Esophagus mucosa (tissue), 1 donor: ENCODE measurements around the gene GPR107. TPM values are rescaled to one million over a fixed set of nuclear protein-coding genes. Genes with fewer than 3 reads are reported as not detected.
A peak's percentile ranks its signal among the peaks of the same experiment; 100 is the strongest.
"Not testable (repeated sequence)": the region's sequence is repeated elsewhere in the genome, so short reads cannot be mapped to it uniquely, and the experiment has no call there.

Experiments
- ATAC-seq: fragments of 200-7000 bp; cut with Tn5 transposase; one replicate; pipeline ENCODE4 v1.9.1; 2020
- total RNA-seq: library from RNA; stranded (reverse); gene quantifications from one replicate; pipeline ENCODE4 v1.2.4, GENCODE V29; 2023
- donor health status: DM: yes; HTN: yes; CAD: no.

Gene GPR107
- total RNA-seq, result 29.8 TPM

DNA sequence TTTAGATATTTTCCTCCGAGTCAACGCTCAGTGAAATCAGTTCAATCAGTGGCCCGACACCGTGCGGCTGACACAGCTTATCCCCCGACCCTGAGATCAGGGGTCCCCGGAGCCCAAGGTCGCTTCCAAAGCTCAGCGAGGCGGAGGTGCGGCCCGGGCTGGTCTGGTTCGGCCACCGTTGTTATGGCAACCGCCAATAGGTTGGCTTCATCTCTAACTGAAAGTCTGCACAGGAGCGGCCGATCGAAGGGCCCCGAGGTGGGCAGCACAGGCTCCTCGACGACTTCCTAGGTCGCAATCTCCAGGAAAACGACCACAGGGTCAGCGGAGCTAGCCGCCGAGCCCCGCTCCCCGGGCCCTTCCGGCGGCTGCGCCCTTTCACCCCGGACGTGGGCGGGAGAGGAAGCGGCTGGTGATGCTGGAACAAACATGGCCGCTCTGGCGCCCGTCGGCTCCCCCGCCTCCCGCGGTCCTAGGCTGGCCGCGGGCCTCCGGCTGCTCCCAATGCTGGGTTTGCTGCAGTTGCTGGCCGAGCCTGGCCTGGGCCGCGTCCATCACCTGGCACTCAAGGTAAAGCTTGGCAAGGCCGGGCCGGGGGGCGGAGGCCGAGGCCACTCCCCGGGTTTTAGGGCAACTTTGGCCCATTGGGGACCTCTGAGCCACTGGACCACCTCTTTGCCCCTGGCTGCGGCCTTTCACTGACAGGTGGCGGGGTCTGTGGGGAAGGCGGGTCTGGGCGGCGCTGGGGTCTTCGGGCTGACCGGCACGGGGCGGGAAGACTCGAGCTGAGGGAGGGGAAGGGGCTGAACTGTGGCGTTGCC lies at the start of gene GPR107:
TSS of gene GPR107 (plus strand) at position 403 of the 821 bp plus-strand sequence. CDS start at position 430, 27 bp downstream.
- ATAC-seq, result peak; percentile 82

DNA sequence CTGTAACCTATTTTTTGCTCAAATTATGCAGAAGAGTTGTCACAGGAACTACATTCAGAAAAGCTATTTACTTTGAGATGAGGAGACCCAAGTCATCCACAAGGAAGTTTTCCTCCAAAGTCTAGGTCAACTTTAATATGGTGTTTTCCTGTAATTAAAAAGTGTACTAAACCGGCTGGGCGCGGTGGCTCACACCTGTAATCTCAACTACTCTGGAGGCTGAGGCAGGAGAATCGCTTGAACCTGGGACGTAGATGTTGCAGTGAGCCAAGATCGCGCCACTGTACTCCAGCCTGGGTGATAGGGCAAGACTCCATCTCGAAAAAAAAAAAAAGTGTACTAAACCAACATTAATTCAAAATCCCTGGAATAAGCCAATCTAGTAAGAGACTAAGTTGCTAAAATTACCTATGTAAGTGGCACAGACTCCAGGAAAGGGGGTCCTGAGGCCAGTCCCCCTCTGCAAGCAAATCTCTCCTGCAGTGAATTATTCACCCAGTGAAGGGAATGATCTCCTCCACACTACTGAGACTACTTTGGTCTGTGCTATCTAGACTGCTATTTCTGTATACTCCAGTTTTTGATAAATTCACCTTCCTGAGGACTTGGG lies 49.7 kb upstream of the GPR107 start:
- ATAC-seq, result no peak

DNA sequence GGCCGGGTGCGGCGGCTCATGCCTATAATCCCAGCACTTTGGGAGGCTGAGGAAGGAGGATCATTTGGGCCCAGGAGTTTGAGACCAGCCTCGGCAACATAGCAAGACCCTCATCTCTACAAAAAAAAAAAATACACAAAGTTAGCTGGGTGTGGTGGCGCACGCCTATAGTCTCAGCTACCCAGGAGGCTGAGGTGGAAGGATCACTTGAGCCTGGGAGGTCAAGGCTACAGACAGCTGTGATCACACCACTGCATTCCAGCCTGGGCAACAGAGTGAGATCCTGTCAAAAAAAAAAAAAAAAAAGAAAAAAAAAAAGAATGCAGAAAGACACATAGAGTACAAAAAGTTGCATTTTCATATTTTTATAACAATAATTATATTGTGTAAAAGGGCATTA lies 46.8 kb upstream of the GPR107 start:
- not testable (repeated sequence) for ATAC-seq

DNA sequence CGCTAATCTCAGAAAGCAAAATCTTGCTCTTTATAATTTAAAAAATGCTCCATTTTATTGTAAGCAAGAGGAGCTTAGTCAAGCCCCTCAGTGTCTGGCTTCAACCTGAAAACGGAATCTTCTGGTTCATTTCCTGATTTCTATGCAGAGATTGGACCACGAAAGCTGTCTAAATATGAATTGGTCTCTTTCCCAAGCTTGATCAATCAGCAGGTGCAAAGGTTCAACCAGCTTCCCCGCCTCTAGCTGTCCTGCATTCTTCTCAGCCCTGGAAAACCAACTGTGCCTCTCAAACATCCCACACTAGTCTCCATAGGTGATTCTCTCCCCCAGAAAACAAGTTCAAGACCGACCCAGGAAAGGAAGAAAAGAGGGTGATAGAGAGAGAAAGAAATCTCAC lies 45.2 kb upstream of the GPR107 start:
- no peak for ATAC-seq

DNA sequence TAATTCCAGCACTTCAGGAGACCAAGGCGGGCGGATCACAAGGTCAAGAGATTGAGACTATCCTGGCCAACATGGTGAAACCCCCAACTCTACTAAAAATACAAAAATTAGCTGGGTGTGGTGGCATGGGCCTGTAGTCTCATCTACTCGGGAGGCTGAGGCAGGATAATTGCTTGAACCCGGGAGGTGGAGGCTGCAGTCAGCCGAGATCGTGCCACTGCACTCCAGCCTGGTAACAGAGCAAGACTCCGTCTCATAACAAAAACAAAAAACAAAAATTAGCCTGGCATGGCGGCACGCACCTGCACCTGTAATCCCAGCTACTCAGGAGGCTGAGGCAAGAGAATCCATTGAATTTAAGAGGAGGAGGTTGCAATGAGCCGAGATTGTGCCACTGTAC lies 44.2 kb upstream of the GPR107 start:
- ATAC-seq, result not testable (repeated sequence)

DNA sequence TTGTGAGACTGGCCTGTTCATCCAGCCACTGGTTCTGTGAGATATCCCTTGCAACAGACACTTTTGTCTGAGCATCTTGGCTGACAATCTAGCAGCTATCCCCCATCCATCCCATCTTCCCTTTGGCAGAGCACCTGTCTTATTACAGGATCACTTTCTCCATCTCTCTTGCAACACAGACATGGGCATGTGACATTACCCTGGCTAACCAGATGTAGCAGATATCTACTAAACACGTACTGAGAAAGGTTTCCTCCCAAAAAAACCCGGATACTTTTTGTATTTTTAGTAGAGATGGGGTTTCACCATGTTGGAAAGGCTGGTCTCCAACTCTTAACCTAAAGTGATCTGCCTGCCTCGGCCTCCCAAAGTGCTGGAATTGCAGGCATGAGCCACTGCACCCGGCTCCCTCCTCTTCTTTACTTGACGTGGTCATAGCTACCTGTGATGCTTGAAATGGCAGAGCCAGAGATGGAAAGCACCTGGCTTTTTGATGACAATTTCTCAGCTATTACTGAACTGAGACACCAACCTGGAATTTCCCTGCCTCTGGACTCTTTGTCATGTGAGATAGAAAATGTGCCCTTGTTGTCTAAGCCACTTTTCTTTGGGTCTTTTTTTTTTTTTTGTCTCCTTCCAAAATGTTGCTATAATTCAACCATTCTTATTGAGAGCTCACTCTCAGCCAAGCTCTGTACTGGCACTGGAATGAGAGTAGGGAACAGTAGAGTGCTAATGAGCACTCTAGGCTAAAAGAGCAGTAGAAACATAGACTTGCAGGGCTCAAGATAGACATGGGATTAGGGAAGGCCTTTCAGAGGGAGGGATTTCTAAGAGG lies 43.3 kb upstream of the GPR107 start:
- ATAC-seq, result no peak

DNA sequence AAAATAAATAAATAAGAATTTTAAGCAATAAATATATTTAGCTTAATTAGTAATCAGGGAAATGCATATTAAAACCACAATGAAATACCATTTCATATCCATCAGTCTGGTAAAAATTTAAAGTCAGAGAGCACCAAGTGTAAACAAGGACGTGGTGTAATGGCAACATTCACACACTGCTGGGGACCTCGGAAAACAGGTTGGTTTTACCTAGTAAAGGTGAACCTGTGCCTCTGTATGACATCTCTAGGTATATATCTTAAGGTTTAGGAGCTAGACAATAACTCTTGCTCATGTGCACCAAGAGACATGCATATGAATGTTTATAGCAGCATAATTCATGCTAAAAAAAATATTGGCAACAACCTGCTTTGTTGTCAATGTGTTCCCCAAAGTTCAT lies 40.4 kb upstream of the GPR107 start:
- no peak for ATAC-seq

DNA sequence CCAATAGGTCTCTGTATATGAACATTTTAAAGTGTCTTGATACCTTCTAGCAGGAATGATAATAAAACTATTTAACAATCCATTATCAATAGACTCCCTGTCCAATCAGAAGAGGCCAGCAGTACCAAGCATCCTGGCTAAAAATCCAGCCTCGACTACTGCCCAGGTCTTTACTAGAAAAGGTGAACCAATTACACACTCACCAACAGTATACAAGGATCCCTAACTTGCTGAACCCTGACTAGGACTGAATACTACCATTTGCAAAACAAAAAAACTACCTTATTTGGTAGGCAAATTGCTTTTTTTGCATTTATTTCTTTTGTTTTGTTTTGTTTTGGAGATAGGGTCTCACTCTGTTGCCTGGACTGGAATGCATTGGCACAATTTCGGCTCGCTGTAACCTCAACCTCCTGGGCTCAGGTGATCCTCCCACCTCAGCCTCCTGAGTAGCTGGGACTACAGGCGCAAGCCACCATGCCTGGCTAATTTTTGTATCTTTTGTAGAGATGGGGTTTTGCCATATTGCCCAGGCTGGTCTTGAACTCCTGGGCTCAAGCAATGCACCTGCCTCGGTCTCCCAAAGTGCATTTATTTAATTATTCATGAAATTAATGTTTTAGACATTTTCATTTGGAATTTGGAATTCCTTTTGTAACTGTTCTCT lies 38.2 kb upstream of the GPR107 start:
- ATAC-seq, result no peak

DNA sequence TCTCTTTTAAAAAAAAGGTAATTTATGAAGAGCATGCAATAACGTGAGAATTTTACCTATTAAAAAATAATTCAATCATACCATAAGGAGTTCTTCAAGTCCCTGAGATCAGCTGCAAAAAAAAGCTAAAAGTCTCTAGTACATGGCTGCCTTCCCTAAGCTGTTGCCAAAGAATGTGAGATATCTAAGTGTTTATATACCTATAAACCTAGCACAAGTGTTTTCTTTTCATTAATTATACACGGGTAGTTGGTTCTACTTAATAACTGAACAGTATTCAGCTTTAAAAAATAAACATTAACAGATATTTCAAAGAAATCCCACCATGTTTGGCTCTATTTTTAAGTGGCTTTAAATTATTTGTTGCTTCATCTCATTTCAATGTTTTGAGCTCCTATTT lies 36.6 kb upstream of the GPR107 start:
- ATAC-seq, result no peak

DNA sequence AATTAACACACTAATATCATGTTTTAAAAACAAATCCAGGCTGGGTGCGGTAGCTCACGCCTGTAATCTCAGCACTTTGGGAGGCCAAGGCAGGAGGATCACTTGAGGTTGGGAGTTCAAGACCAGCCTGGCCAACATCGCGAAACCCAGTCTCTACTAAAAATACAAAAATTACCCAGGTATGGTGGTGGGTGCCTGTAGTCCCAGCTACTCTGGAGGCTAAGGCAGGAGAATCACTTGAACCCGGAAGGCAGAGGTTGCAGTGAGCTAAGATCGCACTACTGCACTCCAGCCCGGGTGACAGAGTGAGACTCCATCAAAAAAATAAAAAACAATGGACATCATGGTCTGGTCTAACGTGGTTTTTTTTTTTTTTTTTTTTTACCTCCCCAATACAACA lies 36.2 kb upstream of the GPR107 start:
- ATAC-seq, result not testable (repeated sequence)

DNA sequence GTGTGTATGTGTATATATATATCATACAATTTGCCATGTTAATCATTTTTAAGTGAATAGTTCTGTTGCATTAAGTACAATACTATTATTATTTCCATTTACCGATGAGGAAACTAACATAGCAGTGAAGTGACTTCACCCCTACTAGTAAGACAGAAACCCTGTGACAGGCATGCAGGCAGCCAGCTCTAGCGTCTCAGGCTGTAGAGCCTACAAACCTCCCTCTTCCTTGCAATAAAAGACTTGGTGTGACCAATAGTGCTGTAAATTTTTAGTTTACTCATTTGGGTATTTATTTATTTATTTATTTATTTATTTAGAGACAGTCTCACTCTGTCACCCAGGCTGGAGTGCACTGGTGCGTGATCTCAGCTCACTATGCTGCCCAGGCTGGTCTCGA lies 35.4 kb upstream of the GPR107 start:
- ATAC-seq, result no peak

DNA sequence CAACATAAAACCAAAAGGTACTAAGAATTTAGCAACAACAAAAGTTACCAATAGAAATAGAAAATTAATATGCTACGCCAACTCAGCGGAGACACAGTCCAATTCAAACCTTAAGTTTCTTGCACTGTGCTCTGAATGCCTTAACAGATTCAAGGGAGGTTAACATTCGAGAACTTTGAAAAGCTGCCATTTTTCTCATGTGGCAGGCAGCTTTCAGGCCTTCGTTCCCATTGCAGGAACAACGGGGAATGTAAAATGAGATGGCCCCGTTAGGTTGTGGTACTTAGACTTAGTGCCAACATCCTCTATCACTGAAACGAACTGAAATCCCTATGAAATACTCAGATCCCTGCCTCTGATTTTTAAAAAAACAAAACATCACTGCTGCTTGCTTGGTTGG lies 33.1 kb upstream of the GPR107 start:
- ATAC-seq, result no peak

DNA sequence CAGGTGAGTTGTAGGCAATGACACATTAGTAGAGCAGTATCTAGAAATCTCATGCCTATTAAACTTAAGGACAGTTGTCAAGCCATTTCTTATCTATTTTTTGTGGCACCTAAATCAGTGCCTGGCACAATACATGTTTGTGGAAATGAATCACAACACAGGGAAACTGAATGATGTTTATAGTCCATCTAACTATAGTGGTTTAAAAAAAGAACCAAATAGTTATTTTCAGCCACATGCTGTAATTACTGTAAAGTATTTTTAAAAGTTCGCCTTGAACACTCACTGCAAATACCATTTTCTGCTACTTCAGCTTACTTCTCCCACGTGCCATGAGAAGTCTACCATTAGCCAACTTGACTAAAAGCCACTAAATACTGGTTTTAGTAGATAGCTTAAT lies 32.6 kb upstream of the GPR107 start:
- no peak for ATAC-seq

DNA sequence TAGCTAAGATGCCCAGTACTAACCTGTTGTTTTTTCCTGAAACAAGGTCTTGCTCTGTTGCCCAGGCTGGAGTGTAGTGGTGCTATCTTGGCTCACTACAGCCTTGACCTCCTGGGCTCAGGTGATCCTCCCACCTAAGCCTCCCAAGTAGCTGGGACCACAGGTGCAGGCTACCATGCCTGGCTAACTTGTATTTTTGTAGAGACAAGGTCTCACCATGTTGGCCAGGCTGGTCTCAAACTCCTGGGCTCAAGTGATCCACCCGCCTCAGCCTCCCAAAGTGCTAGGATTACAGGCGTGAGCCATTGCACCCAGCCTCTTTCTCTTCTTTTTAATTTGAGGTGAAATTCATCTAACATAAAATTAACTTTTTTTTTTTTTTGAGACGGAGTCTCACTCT lies 31.9 kb upstream of the GPR107 start:
- ATAC-seq, result not testable (repeated sequence)

DNA sequence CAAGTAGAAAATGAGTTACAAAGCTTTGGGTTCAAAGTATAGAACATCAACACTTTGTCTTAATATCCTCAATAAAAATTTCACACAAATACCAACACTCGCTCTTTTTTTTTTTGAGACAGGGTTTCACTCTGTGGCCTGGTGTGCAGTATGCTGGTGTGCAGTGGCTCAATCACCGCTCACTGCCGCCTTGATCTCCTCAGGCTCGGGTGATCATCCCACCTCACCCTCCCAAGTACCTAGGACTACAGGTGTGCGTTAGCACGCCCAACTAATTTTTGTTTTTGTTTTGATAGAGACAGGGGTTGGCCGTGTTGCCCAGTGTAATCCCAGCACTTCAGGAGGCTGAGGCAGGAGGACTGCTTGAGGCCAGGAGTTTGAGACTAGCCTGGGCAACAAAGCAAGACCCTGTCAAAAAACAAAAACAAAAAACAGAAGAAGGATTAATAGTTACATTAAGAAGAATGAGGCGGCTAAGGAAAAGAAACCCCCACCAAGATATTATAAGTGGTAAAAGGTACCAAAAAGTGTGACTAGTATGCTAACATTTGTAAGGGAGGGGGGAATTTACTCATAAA lies 31.1 kb upstream of the GPR107 start:
- ATAC-seq, result no peak

DNA sequence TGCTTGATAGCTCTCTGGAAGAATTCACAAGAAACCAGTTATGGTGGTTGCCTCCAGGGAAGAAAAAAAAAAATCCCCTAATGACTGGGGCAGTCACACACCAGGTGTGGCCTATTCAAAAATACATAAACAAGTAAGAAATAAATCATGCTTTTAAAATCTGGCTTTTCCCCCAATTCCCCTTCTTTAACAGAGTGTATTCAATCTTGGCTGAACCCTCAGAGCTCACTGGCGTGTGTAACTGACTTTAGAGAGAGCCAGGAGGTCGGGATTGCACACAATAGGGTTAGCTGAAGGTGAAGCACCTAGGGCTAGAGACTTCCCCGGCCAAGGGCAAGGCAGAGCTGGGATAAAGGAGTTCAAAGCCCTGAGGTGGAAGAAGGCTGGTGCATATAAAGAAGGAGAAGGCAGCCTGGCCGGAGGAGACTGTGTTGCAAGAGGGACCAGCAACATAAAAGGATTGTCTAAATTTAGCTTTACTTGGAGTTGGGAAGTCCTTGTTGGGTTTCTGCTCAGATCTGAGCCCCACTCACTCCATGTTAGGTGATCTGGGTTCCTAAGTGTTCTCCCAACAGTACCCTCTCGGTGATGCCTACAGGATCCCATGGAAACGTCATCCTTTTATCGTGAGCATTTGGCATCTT lies 30.4 kb upstream of the GPR107 start:
- peak; percentile 41 for ATAC-seq

DNA sequence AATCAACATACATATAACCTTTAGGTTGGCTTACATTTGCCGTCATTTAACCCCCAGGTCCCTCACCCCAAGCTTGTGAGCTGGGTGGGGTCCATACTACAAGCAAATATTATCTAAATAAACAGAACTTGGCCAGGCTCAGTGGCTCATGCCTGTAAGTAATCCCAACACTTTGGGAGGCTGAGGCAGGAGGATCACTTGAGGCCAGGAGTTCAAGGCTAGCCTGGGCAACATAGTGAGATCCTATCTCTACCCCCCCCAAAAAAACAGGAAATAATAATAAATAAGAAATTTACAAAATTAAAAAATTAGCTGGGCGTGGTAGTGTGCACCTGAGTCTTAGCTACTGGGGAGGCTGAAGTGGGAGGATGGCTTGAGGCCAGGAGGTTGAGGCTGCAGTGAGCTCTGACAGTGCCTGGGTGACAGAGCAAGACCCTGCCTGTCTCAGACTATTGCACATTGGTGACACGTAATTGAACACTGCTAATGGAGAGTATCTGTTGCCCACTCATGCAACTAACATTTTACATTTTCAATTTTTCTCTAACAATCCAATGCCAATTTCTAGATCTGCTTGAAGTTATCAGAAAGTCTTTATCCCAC lies 29.6 kb upstream of the GPR107 start:
- no peak for ATAC-seq

DNA sequence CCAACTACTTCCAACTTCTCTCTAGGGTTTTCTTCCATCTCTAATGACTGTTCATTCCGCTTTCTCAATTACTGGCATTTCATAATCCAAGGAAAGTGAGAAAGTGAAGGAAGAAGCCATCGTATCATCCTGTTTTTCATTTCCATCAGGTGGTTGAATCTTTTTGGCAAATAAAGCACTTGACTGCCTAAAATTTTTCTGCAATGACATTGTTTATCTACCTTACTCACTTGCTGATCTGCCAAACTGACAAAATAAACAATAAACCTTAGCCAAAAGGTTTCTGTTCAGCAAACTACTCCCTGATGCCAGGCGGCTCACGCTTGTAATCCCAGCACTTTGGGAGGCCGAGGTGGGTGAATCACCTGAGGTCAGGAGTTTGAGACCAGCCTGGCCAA lies 29.1 kb upstream of the GPR107 start:
- ATAC-seq, result no peak

DNA sequence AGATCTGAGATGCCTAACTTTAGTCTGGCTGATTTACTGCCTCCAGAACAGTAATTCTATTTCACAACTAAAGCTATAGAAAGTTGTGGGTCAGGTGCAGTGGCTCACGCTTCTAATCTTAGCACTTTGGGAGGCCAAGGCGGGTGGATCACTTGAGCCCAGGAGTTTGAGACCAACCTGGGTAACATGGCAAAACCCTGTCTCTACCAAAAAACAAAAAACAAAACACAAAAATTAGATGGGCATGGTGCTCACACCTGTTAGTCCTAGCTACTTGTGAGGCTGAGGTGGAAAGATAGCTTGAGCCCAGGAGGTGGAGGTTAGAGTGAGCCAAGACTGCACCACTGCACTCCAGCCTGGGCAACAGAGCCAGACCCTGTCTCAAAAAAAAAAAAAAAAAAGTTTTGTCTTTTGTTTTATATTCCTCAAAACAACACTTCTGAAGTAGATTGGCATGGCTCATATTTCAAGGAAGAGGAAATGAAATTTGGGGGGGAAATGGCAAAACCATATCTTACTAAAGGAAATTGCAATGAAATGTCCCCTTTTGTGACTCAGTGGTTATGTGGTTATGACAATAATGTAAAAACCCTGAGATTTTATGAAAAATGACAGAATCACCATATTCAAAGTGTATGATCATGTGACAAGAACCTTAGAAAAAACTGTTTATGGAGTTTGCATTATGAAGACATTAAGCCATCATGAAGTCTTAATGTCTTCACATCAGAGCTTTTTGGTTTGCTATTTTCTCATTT lies 26.9 kb upstream of the GPR107 start:
- no peak for ATAC-seq

DNA sequence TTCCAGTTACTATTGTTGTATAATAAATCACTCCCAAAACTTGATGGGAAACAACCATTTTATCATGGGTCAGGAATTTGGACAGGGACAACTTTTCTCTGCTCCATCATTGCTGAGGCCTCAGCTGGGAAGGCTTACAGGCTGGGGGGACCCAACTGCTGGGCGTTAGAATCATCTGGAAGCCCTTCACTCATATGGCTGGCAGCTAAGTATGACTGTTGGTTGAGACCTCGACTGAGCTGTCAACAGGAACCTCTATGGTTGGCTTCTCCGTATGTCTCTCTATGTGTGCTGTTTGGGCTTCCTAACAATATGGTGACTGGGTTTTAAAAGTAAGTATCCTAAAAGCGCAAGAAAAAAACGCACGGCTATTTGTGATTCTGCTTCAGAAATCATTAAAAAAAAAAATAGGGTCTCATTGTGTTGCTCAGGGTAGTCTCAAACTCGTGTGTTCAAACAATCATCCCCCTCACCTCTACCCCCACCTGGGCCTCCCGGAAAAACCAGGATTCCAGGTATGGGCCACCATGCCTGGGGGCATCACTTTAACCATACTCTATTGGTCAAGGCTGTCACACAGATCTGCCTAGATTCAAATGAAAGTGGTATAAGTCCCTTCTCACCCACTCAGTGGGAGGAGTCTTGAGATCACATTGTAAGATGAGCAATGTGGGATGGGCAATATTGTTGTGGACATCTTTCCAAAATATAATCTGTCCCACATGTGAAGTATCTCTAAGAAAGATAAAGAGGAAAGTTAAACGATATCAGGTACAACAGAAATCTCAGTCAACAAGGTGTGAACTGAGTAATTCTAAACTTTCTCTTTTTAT lies 26.0 kb upstream of the GPR107 start:
- ATAC-seq, result no peak
